T-helper 1 cell treated with Interleukin-12 subunit alpha and Interleukin-12 subunit beta and Interleukin-4 antibody, amounts not matched to agents 30 ng/mL and 1 ng/mL, for 36 hours (primary cell): ENCODE measurements around the gene METTL23. TPM values are rescaled to one million over a fixed set of nuclear protein-coding genes. Genes with fewer than 3 reads are reported as not detected.
"Not testable (repeated sequence)": the region's sequence is repeated elsewhere in the genome, so short reads cannot be mapped to it uniquely, and the experiment has no call there.

ENCODE experiments used
- intact Hi-C: fragments of 100-400 bp; cut with micrococcal nuclease; formaldehyde crosslinking; loops from one replicate; pipeline ENCODE4 v1.15.1; 2024
- total RNA-seq: library from RNA; stranded (reverse); gene quantifications from 2 replicates; pipeline ENCODE4 v1.2.3, GENCODE V29; 2022

METTL23 gene
- total RNA-seq, 1 donor from 2014 or later, result 47.3 TPM

DNA sequence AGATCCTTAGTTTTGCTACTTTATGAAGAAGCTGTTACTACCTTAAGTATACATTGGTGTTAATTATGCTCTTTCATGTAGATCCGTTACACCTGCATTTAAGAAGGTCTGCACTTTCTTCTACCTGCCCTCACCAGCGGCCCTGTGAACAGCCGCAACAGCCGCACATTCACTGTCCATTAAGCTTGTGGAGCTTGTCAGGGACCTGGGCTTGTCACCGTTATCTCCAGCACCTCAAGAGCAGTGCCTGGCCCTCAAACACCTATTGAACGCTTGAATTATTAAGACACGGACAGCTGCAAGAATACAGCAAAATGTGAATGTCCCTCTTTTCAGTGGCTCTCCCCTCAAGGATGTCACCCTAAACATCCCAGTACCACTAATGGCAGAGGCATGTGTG, 12.9 kb upstream of the METTL23 start:
- intact Hi-C loops, result loop anchor here (2.0 kb wide), 1 partner anchor 199 kb away; no protein-coding TSS in a partner anchor

DNA sequence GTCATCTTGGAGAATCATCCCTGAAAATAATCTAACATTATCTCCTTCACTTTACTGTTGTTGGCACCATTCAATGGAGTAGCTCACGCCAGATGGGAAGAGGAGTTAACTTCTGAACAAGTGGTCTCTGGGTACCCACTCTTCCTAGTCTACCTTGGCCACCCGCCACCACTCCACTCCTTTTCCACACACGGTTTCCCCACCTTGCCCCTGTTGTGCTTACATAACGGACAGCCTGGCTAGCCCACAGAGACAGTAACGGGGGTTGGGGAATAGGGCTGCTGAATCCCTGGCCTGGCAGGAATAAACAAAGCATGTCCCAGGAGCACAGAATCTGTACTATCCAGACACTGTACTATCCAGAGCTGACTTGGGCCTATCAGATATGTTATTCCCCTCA, 12.3 kb upstream of the METTL23 start:
- intact Hi-C loops, result loop anchor here (2.0 kb wide), 1 partner anchor 200 kb away; no protein-coding TSS in a partner anchor

DNA sequence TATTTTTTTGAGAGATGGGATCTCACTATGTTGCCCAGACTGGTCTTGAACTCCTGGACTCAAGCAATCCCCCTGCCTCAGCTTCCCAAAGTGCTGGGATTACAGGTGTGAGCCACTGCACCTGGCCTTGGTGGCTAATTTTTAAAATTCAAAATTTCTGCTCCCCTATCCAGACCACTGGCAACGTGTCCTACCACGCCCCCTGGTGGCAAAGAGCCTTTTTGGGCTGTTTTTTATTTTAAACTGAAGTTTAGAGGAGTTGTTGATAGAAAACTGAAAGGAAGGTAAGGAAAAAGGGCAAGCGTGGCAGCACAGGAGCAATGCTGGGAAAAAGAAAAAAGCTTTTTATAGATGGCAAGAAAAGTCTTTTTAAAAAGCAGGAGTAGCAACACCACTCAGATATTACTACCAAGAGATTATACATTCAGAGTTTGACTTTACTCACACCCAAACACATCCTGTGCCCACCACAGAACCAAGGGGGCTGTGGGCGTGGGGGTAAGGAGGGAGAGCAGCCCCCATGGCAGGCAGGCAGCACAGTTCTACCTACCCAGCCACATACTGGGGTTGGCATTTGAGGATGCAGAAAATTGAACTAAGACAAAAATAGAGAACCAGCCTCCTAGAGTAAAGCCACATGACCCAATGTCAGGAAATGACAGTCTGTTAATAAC, 11.7 kb upstream of the METTL23 start:
- intact Hi-C loops, result loop anchor here (1.0 to 2.0 kb wide), 4 partner anchors 34 to 200 kb away; no protein-coding TSS in a partner anchor

DNA sequence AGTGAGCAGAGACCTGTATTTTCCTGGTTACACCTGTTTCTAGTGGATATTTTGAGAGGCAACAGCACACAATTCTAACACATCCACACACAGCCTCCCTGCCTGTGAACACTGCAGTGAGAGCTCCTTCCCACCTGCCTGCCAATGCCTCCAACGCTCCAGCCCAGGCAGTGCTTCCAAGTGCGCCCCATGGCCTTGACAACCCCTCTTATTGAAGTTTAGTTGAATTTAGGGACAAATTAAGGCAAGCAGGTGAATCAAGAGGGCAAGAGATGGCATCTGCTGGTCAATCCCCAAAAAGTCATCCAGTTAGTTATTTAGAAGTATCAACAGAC, 11.2 kb upstream of the METTL23 start:
- intact Hi-C loops, result loop anchor here (1.0 to 2.0 kb wide), 4 partner anchors 34 to 201 kb away; no protein-coding TSS in a partner anchor

DNA sequence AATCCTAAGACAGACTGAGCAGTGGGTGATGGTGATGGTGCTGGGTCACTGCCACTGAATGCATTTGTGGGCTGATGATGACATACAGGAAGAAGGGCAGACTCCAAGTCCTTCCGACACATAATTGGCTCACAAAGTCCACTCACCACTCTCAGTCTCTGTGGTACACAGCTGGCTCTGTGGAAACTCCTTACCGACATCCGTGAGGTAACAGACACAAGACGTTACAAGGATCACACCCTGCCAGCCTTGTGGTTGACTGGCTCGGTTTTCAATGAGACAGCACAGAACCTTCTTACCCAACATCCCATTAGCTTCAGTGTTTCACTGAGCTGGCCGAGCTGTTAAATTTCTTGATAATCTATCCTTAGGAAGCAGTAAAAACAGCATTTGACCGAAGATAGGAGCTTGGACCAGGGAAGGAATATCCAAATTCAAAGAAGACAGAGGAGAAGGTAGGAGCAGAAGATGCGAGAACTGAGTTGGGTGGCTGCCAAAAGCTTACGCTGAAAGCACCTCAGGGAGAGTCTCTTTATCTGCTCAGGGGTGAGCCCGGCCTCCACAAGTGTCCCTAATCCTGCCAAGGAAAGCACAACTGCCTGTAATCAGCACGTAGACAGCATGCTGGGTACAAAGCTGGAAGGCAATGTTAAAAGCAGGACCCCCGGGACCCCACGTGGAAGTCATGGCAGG, 10.3 kb upstream of the METTL23 start:
- intact Hi-C loops, result loop anchor here (1.0 kb wide), 1 partner anchor 10 kb away; the partner anchor contains the start of genes JMJD6 and METTL23

DNA sequence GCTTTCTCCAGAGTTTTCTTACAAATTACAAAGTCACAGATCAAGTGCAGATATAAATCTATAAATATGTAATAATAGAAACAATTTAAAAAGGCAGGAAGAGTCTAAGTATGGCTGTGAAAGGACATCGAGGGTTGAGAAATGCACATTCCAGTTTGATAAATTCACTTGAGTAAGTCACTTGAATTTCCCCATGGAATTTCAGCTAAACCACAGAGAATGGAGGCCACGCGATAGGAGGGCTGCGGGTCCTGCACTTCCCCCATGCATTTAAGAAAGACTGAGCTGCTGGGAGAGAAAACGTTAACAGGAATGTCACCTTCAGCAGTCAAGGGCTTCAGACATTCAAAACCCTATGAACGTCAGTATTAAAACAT, 9.8 kb upstream of the METTL23 start:
- intact Hi-C loops, result loop anchor here (1.0 kb wide), 1 partner anchor 9 kb away; the partner anchor contains the start of genes JMJD6 and METTL23

DNA sequence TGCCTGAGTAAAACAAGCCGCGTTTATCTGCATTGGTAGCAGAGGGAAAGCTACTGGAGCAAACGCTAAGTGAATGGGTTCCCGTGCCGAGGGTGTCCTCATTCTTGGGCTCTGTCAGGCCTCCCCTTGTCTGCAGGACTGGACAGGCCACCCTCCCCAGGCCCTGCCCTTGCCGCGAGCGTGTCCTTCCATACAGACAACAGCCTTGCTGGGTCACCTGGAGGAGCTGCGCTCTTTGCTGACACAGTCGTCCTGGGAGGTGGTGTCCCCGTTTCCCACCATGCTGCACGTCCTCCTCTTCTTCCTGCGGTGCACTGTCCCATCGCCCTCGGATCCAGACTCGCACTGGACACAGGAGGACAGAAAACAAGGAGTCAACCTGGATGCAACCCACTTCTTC, 8.1 kb upstream of the METTL23 start:
- intact Hi-C loops, result no loop called here

DNA sequence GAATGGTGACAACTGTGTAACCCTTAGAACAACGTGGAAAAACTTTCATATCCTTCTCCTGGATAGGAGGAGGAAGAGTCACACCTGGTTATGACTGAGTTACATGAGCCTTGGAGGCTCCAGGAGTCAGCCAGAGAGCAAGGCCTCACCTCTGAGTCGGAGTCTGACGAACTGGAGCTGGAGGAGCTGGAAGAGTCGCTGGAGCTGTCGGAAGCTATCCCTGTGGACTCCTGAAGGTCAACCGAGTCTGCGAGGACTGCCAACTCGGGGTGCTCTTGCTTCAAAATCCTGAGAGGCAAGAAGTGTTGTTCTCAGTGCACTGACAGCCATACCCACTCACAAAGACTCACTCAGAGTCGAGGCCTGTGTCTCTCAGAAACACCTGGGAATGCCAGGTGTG, 6.4 kb upstream of the METTL23 start:
- intact Hi-C loops, result no loop called here

DNA sequence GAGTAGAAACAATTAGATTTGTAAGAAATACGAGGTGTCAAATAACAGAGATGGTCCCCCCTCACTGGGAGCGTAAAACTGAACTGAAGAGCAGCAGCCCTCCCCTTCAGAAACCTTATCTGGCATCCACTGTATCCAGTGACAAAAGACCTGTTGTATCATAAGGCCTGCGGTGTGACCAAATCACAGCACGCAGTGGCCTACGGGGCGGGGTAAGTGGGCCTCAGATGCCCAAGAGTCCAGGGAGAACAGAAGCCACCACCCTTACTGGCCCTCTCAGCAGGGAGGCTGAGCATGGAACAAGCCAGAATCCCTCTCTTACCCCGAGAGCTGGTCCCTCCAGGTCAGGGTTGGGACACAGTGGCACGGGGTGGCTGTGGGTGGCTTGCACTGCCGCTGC, 5.7 kb upstream of the METTL23 start:
- intact Hi-C loops, result no loop called here

DNA sequence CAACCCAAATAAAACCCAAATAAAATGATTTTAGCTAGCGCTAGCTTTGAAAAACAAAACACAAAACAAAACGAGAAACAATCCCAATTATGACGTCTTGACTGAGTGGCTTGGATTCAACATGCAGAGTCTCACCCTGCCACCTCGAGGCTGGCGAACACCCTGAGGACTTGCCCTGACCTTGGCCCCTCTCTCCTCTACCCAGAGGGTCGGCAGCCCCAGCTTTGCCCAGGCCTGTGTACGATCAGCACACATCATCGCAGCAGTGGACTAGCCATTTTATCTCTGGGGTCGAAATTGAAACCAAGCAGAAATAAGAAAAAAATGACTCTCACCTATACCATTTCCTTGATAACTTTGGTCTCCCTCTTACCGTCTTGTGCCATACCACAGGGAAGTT, 5.2 kb upstream of the METTL23 start:
- intact Hi-C loops, result no loop called here

DNA sequence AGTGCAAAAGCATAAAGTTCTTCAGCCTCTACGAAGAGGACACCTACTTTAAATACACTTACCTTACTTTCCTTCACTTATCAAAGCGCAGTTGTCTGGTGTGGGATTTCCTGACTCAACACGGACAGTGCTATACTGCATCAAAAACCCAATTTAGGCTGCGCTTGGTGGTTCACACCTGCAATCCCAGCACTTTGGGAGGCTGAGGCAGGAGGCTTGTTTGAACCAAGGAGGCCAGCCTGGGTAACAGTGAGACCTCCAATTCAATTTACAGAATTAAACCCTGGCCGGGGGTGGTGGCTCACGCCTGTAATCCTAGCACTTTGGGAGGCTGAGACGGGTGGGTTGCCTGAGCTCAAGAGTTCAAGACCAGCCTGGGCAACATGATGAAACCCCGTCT, 4.4 kb upstream of the METTL23 start:
- intact Hi-C loops, result no loop called here

DNA sequence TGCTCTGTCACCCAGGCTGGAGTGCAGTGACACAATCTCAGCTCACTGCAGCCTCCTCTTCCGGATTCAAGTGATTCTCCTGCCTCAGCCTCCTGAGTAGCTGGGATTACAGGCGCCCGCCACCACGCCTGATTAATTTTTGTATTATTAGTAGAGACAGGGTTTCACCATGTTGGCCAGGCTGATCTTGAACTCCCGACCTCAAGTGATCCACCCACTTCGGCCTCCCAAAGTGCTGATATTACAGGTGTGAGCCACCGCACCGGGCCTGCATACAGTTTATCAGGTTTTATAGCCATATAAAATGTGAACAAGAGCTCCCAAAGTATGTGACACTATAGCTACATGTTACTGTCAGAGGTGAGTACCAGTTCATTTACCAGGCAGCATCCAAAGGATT, 3.7 kb upstream of the METTL23 start:
- intact Hi-C loops, result not testable (repeated sequence)

DNA sequence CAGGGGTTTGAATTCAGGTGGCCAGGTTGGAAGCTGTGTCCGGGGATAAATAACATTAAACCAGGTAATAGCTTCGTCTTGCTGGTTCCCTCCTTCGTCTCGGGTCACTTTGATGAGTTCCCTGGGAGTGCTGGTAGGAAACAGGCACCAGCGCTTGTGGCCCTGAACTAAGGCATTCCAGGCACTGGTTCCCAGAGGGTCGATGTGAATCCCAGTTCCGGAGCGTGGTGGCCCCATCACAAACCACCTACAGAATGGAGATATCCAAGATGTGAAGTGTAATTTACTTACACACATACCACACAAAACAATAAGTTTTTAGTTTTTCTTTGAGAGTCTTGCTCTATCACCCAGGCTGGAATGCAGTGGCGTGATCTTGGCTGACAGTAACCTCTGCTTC, 2.8 kb upstream of the METTL23 start:
- intact Hi-C loops, result no loop called here

DNA sequence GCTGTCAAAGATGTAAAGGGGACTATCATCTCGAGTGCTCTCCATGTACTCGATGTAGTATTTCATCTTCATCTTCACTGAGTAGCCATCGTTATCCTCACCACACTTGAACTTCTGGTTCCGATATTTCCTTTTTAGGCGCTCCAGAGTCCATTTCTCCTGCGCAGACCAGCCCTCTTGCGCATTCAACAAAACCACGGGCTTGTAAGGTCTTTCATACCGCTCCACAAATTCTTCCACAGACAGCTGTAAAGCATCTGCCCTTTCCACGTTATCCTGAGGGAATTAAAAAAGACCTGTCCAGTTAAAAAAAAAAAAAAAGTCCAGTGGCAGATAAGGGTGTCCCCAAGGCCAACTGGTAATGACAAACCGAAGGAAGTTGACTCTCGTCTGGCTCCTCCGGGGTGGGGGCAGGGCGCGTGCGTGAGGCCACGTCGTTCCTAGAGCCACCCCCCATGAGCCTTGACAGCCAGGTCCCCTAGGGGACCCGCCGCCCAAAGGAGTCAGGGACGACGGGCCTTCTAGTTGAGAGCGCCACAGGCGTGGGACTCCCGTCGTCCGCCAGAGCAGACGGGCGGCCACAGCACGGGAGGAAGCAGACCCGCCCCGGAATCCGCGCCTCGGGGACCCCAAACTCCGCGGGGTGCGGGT, 934 bp upstream of the METTL23 start:
- intact Hi-C loops, result loop anchor here (1.0 to 5.0 kb wide), 12 partner anchors 9 to 948 kb away; partner anchors contain the start of genes MXRA7, SEC14L1, SRSF2 and UBE2O

DNA sequence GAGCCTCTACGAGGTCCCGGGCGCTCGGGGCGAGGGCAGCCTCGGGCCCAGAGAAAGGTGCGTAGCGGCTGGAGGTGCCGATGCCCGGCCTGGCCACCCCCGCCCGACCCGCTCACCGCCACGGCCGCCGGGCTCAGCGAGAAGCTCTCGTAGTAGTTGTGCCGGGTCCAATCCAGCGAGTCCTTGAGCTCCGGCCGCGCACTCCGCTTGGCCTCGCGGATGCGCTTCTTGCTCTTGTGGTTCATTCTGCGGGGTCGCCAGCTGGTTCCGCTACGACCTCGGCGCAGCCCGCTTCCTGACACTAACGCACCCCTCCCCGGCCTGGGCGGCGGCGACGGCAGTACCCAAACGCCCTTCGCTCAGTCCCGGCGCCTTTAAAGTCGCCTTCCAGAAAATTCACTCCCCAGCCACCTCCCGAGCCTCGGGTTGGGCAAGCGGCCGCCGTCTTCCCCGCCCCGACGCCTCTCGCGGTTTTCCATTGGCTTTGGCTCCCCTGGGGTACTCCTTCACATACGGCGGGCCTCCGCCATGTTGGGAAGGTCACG, 336 bp upstream of the METTL23 start, which contains the start of gene JMJD6:
JMJD6 (minus strand) TSS at position 376 of the 545 bp plus-strand sequence; CDS start at position 245, 131 bp downstream.
- intact Hi-C loops, result loop anchor here (1.0 to 5.0 kb wide), 12 partner anchors 10 to 949 kb away; partner anchors contain the start of genes MXRA7, SEC14L1, SRSF2 and UBE2O

DNA sequence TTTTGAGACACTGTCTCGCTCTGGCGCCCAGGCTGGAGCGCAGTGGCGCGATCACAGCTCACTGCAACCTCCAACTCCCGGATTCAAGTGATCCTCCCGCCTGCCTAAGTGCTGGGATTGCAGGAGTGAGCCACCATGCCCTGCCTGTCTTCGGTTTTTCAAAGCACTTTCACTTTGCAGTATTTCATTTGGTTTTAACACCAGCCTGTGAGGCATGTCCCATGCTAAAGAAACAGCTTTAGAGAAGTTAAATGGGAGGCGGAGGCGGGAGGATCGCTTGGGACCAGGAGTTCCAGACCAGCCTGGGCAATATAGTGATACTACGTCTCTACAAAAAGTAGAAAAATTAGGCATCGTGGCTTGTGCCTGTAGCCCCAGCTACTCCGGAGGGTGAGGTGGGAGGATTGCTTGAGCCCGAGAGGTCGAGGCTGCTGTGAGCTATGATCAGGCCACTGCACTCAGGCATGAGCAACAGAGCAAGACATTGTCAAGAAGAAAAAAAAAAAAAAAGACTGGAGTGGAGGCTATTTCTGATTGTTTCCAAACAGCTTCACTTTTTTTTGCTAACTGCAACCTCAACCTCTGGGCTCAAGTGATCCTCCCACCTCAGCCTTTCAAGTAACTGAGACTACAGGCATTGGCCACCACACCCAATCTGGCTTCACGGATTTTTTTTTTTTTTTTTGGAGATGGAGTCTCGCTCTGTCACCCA, 1.3 kb downstream of the METTL23 start:
- intact Hi-C loops, result loop anchor here (1.0 to 5.0 kb wide), 6 partner anchors 17 to 951 kb away; partner anchors contain the start of genes MXRA7 and UBE2O

DNA sequence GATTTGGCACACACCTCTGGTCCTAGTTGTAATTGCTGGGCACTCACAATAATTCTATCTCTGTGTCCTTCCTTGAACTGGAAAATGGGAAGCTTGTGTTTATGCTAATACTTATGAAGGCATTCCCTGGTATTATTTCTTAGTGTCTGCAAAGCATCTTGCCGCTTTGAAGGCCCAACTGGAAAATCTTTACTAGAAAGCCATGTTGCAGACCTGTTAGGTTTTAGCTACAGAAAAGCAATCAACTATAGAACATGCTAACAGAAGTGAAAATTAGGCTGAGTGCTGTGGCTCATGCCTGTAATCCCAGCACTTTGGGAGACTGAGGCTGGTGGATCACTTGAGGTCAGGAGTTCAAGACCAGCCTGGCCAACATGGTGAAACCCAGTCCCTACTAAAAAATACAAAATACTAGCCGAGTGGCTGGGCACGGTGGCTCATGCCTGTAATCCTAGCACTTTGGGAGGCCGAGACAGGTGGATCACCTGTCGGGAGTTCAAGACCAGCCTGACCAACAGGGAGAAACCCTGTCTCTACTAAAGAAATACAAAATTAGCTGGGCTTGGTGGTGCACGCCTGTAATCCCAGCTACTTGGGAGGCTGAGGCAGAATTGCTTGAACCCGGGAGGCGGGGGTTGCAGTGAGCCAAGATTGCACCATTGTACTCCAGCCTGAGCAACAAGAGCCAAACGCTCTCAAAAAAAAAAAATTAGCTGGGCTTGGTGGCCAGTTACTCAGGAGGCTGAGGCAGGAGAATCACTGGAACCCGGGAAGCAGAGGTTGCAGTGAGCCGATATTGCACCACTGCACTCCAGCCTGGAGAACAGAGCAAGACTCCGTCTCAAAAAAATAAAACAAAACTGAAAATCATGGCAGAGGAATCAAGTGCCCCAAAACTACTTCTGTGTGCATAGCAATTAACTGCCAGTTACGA, 5.4 kb downstream of the METTL23 start:
- intact Hi-C loops, result loop anchor here (10.0 kb wide), 2 partner anchors 467 to 1153 kb away; partner anchors contain the start of gene UBALD2

DNA sequence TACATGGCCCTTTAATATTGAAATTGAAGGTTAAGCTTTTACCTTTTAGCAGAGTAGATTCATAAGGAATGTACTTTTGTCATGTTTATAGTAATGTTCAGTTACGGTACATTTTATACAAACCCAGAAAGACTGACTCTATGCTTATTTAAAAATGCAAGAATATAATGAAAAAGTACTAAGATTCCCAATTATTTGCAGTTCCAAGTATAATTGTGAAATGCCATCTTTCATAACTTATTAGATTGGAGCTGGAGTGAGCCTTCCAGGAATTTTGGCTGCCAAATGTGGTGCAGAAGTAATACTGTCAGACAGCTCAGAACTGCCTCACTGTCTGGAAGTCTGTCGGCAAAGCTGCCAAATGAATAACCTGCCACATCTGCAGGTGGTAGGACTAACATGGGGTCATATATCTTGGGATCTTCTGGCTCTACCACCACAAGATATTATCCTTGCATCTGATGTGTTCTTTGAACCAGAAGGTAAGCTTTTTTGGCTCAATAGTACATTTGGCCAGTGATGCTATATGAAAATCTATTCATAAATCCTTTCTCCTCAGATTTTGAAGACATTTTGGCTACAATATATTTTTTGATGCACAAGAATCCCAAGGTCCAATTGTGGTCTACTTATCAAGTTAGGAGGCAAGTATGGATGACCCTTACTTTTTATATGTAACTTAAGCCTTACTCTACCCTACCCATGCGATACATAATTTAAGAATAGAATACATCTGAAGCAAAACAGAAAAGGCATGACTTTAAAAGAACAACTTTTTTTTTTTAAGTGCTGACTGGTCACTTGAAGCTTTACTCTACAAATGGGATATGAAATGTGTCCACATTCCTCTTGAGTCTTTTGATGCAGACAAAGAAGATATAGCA, 6.3 kb downstream of the METTL23 start:
- intact Hi-C loops, result loop anchor here (10.0 kb wide), 2 partner anchors 468 to 1152 kb away; partner anchors contain the start of gene UBALD2

DNA sequence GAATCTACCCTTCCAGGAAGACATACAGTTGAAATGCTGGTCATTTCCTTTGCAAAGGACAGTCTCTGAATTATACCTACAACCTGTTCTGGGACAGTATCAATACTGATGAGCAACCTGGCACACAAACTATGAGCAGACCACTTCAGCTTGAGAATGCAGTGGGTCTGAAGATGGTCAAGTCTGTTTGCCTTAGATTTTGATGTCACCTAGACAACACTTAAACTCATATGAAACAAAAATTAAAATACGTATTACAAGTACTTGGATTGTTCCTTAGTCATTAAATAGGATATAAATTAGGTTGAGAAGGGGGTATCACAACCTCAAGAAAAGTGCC, 6.9 kb downstream of the METTL23 start:
- intact Hi-C loops, result loop anchor here (10.0 kb wide), 2 partner anchors 469 to 1151 kb away; partner anchors contain the start of gene UBALD2
